ENCODE data around the gene ACSF3.

ACSF3 gene

DNA sequence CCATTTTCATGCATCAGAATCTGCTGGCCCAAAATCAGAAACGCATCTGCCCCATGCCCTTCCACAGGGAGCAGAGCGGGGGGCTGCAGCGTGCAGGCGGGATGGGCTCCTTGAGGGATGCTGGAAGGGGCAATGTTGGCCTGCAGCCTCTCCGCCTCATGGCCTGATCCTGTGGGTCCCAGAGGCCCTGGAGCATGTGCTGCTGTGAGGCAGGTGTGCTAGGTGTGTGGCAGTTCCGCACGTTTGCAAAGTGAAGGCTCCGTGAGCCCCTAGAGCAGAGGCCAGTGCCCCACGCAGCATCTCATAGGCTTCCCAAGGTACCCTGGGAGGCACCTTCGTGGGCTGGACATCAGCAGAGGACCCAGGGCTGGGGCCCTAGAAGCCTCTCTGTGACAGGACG is 41.5 kb downstream of the ACSF3 start:
- no peaks in the 10 kb centered on the region for H3K4me1 ChIP-seq (ENCODE audit: insufficient read depth, low read length, severe bottlenecking)
- no peak overlapping the region for H3K9ac ChIP-seq (ENCODE audit: low read length)
- H3F3A ChIP-seq (ENCODE audit: insufficient read depth, low read length) = no peaks in the 10 kb centered on the region
- H3K27ac ChIP-seq (ENCODE audit: low read depth, low read length, poor library complexity, severe bottlenecking) = no peak overlapping the region
- no peaks in the 10 kb centered on the region for H3K27me3 ChIP-seq (ENCODE audit: insufficient read depth, low read length)
- TF ChIP-seq, protein P1, sequence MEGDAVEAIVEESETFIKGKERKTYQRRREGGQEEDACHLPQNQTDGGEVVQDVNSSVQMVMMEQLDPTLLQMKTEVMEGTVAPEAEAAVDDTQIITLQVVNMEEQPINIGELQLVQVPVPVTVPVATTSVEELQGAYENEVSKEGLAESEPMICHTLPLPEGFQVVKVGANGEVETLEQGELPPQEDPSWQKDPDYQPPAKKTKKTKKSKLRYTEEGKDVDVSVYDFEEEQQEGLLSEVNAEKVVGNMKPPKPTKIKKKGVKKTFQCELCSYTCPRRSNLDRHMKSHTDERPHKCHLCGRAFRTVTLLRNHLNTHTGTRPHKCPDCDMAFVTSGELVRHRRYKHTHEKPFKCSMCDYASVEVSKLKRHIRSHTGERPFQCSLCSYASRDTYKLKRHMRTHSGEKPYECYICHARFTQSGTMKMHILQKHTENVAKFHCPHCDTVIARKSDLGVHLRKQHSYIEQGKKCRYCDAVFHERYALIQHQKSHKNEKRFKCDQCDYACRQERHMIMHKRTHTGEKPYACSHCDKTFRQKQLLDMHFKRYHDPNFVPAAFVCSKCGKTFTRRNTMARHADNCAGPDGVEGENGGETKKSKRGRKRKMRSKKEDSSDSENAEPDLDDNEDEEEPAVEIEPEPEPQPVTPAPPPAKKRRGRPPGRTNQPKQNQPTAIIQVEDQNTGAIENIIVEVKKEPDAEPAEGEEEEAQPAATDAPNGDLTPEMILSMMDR (IDR thresholded peaks at IDR 0.05; ENCODE audit: low read length) = no peak
- TF ChIP-seq EZH2 (IDR thresholded peaks at IDR 0.05; ENCODE audit: borderline replicate concordance, low read length) = no peak
- H4K20me1 ChIP-seq (ENCODE audit: insufficient read depth, low read length) = no peaks in the 10 kb centered on the region
- peaks cover 96% of the 10 kb centered on the region for H3K36me3 ChIP-seq (ENCODE audit: insufficient read depth, low read length)
- no peak overlapping the region for H3K4me2 ChIP-seq (ENCODE audit: low read length)
- no peaks in the 10 kb centered on the region for H3K9me2 ChIP-seq (ENCODE audit: low read depth, low read length)
- no peaks in the 10 kb centered on the region for H3K9me3 ChIP-seq (ENCODE audit: low read length)
- no peak overlapping the region for H3K4me3 ChIP-seq (ENCODE audit: low read depth, low read length, poor library complexity, severe bottlenecking)
- H3K79me2 ChIP-seq (ENCODE audit: insufficient read depth, low read length) = 0 out of 2 replicates have a peak, but pooled peaks cover 3% of the 10 kb centered on the region
- H2AFZ ChIP-seq (ENCODE audit: low read length) = no peak overlapping the region

DNA sequence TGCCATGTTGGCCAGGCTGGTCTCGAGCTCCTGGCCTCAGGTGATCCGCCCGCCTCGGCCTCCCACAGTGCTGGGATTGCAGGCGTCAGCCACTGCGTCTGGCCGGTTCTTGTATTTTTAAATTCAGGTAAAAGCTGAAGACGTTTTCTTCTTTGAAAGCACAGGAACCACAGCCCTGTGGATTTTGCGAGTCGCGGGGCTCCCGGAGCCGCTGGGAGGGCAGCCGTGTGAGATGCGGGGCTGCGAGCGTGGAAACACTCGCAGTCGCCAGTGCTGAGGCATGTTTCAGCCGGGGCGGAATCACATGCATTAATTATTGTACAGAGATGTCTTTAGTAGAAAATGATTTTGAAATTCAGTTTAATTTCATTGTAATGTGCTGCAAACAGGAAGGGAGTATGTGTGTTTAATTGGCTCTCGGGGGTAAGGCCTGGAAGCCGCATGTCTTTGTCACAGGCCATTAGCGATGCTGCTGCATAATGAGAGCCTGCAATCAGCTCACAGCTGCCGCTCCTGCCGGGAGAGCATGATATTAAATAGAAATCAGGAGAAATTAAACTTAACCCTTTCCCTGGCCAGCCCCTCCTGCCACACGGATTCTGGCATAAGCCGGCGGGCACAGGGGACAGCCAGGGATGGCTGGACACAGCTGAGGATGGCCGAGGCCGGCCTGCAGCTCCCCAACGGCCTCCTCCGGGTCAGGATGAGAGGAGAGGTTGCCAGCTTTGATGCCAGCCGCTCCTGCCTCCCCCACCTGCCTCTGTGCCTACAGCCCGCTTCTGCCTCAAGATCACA is 42.5 kb downstream of the ACSF3 start:
- Histone ChIP-seq H3F3A (ENCODE audit: insufficient read depth, low read length) (no peaks in the 10 kb centered on the region), H2AFZ (ENCODE audit: low read length) (no peak overlapping the region), H3K9me2 (ENCODE audit: low read depth, low read length) (no peaks in the 10 kb centered on the region), H4K20me1 (ENCODE audit: insufficient read depth, low read length) (no peaks in the 10 kb centered on the region), H3K27me3 (ENCODE audit: insufficient read depth, low read length) (no peaks in the 10 kb centered on the region), H3K27ac (ENCODE audit: low read depth, low read length, poor library complexity, severe bottlenecking) (no peak overlapping the region), H3K4me3 (ENCODE audit: low read depth, low read length, poor library complexity, severe bottlenecking) (no peak overlapping the region), H3K4me1 (ENCODE audit: insufficient read depth, low read length, severe bottlenecking) (no peaks in the 10 kb centered on the region), H3K79me2 (ENCODE audit: insufficient read depth, low read length) (no peaks in the 10 kb centered on the region), H3K9me3 (ENCODE audit: low read length) (no peaks in the 10 kb centered on the region), H3K4me2 (ENCODE audit: low read length) (no peak overlapping the region), H3K36me3 (ENCODE audit: insufficient read depth, low read length) (peaks cover 96% of the 10 kb centered on the region), H3K9ac (ENCODE audit: low read length) (no peak overlapping the region)
- TF ChIP-seq EZH2 (IDR thresholded peaks at IDR 0.05; ENCODE audit: borderline replicate concordance, low read length) = no peak
- TF ChIP-seq, protein P1 (IDR thresholded peaks at IDR 0.05; ENCODE audit: low read length) = no peak

DNA sequence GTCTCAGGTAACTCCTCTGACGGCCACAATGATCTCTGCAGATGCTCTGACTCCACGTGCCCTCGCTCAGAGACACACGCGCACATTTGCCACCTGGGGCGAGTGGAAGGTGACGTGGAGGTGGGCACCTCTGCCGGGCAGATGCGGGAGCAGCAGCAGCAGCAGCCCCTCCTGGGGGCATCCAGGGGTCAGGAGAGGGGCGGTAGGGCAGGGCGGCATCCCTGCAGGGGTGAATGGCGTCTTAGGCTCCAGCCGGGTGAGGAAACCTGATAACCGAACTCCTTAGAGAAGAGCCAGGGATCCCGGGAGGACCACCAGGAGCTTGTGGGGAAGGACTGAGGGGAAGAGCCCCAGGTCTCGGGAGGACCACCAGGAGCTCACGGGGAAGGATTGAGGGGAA is 43.3 kb downstream of the ACSF3 start:
- Histone ChIP-seq H3K4me2 (ENCODE audit: low read length) (no peak overlapping the region), H3K9me2 (ENCODE audit: low read depth, low read length) (no peaks in the 10 kb centered on the region), H3K27me3 (ENCODE audit: insufficient read depth, low read length) (no peaks in the 10 kb centered on the region), H3K4me1 (ENCODE audit: insufficient read depth, low read length, severe bottlenecking) (no peaks in the 10 kb centered on the region), H3F3A (ENCODE audit: insufficient read depth, low read length) (no peaks in the 10 kb centered on the region), H3K79me2 (ENCODE audit: insufficient read depth, low read length) (no peaks in the 10 kb centered on the region), H4K20me1 (ENCODE audit: insufficient read depth, low read length) (no peaks in the 10 kb centered on the region), H3K27ac (ENCODE audit: low read depth, low read length, poor library complexity, severe bottlenecking) (no peak overlapping the region), H3K36me3 (ENCODE audit: insufficient read depth, low read length) (peaks cover 96% of the 10 kb centered on the region), H2AFZ (ENCODE audit: low read length) (no peak overlapping the region), H3K9me3 (ENCODE audit: low read length) (no peaks in the 10 kb centered on the region), H3K9ac (ENCODE audit: low read length) (no peak overlapping the region), H3K4me3 (ENCODE audit: low read depth, low read length, poor library complexity, severe bottlenecking) (no peak overlapping the region)
- no peak for TF ChIP-seq EZH2 (IDR thresholded peaks at IDR 0.05; ENCODE audit: borderline replicate concordance, low read length)
- TF ChIP-seq, protein P1 (IDR thresholded peaks at IDR 0.05; ENCODE audit: low read length) = no peak

Data from OCI-LY1 (cell line).